H1 (cell line): ENCODE data around the gene KRTAP3-1.

Experiments used
- CTCF ChIP-seq, 3 experiments: IDR thresholded peaks; 1 replicate in 2 of 3; 2 replicates in 1 of 3; pipeline versions ENCODE4 v1.5.1 to v1.6.1; 2011; ENCODE audit warnings: low read length in 3 of 3, mild to moderate bottlenecking in 3 of 3, inconsistent platforms in 2 of 3, low read depth in 1 of 3, moderate library complexity in 1 of 3; ENCODE audit not compliant: insufficient read depth in 1 of 3; ENCODE audit errors: control extremely low read depth in 1 of 3
- EP300 ChIP-seq, 2 experiments: IDR thresholded peaks; 1 replicate in 1 of 2; 2 replicates in 1 of 2; pipeline ENCODE4 v1.6.1; 2011 to 2012; ENCODE audit warnings: low read depth in 2 of 2, low read length in 2 of 2, mild to moderate bottlenecking in 2 of 2, borderline replicate concordance in 1 of 2, inconsistent platforms in 1 of 2, moderate library complexity in 1 of 2
- POLR2A ChIP-seq, 2 experiments: IDR thresholded peaks; 1 replicate in 1 of 2; 2 replicates in 1 of 2; pipeline ENCODE4 v1.6.1; 2011; ENCODE audit warnings: low read depth in 2 of 2, low read length in 2 of 2, mild to moderate bottlenecking in 2 of 2; ENCODE audit errors: control extremely low read depth in 1 of 2
- RFX5 ChIP-seq: IDR thresholded peaks from 2 replicates; pipeline ENCODE4 v1.6.1; 2011; ENCODE audit warnings: low read depth, low read length, improper control_type of control experiment, borderline replicate concordance
- SIX5 ChIP-seq: IDR thresholded peaks from 2 replicates; pipeline ENCODE4 v1.6.1; 2011; ENCODE audit warnings: mild to moderate bottlenecking, low read depth, low read length
- TBP ChIP-seq: IDR thresholded peaks from 2 replicates; pipeline ENCODE4 v1.6.1; 2011; ENCODE audit warnings: low read depth, low read length, improper control_type of control experiment

- no peak for TF ChIP-seq EP300 (IDR thresholded peaks at IDR 0.05; ENCODE audit: borderline replicate concordance in 1 of 2, low read depth in 2 of 2, low read length in 2 of 2)
- no peak for TF ChIP-seq CTCF (IDR thresholded peaks at IDR 0.05; ENCODE audit: control extremely low read depth in 1 of 3, insufficient read depth in 1 of 3, low read depth in 1 of 3, low read length in 3 of 3)
- TF ChIP-seq RFX5 = no peak
- no peak for TF ChIP-seq SIX5
- no peak for TF ChIP-seq TBP
- TF ChIP-seq POLR2A (IDR thresholded peaks at IDR 0.05; ENCODE audit: control extremely low read depth in 1 of 2, low read depth in 2 of 2, low read length in 2 of 2) = no peak
Observed at GRCh38 chr17:41054025-41054424, 45.1 kb upstream of the KRTAP3-1 start.
